Myometrial cell (primary cell): ENCODE measurements around the gene NBPF6. TPM values are rescaled to one million over a fixed set of nuclear protein-coding genes. Genes with fewer than 3 reads are reported as not detected.

Source experiments
- total RNA-seq: library from RNA; depleted of rRNA; stranded (reverse); fragments of >200 nt; gene quantifications from 2 replicates; pipeline ENCODE4 v1.2.3, GENCODE V29; 2015

The NBPF6 gene
- total RNA-seq = not detected in 2 replicates

GRCh38 chr1:108450043-108450442 lies at the start of gene NBPF6:
Gene NBPF6, plus strand, starts transcription at chr1:108450343. Its CDS starts 259 bp downstream, at chr1:108450602.

Other genes with a start within 250 kb of the NBPF6 start
- gene SLC25A24, start 250.0 kb upstream of the NBPF6 start, total RNA-seq = 28.3 and 34.9 TPM in 2 replicates
- gene NBPF4, start 206.3 kb upstream of the NBPF6 start, total RNA-seq = not detected in 2 replicates
- gene EEIG2, start 109.8 kb downstream of the NBPF6 start, total RNA-seq = 7.2 and 11.0 TPM in 2 replicates
- gene HENMT1, start 210.8 kb downstream of the NBPF6 start, total RNA-seq = 6.9 and 7.6 TPM in 2 replicates
- gene PRPF38B, start 242.0 kb downstream of the NBPF6 start, total RNA-seq = 5.7 and 5.8 TPM in 2 replicates